H9 (cell line): ENCODE measurements around the gene TBRG1. TPM values are rescaled to one million over a fixed set of nuclear protein-coding genes. Genes with fewer than 3 reads are reported as not detected.

Experiments used
- DNase-seq: peaks from one replicate; pipeline ENCODE4 v3.0.0-alpha.2; 2017
- H2AFZ ChIP-seq: one replicate; pipeline ENCODE4 v1.6.1; 2013; ENCODE audit warnings: mild to moderate bottlenecking, low read length, control low read depth, moderate library complexity
- H2AK5ac ChIP-seq: 2 replicates; pipeline ENCODE4 v1.6.1; 2013; ENCODE audit warnings: low read length, control low read depth, mixed read lengths; ENCODE audit not compliant: insufficient read length
- H2BK120ac ChIP-seq: one replicate; pipeline ENCODE4 v1.6.1; 2013; ENCODE audit warnings: low read depth, mild to moderate bottlenecking, low read length, control low read depth, inconsistent platforms; ENCODE audit not compliant: poor library complexity, severe bottlenecking
- H2BK12ac ChIP-seq: 2 replicates; pipeline ENCODE4 v1.6.1; 2013; ENCODE audit warnings: low read length, control low read depth, mixed read lengths, low read depth; ENCODE audit not compliant: insufficient read length
- H2BK15ac ChIP-seq: 2 replicates; pipeline ENCODE4 v1.6.1; 2013; ENCODE audit warnings: low read depth, low read length, control low read depth
- H2BK20ac ChIP-seq: one replicate; pipeline ENCODE4 v1.6.1; 2013; ENCODE audit warnings: low read depth, mild to moderate bottlenecking, low read length, control low read depth, inconsistent platforms; ENCODE audit not compliant: poor library complexity, severe bottlenecking
- H2BK5ac ChIP-seq: 2 replicates; pipeline ENCODE4 v1.6.1; 2013; ENCODE audit warnings: low read length, control low read depth, mixed read lengths; ENCODE audit not compliant: insufficient read length
- H3K14ac ChIP-seq: 2 replicates; pipeline ENCODE4 v1.6.1; 2013; ENCODE audit warnings: low read length, control low read depth; ENCODE audit not compliant: insufficient read depth
- H3K18ac ChIP-seq: 2 replicates; pipeline ENCODE4 v1.6.1; 2013; ENCODE audit warnings: low read depth, mild to moderate bottlenecking, mixed read lengths, low read length, control low read depth; ENCODE audit not compliant: insufficient read length
- H3K23ac ChIP-seq: 2 replicates; pipeline ENCODE4 v1.6.1; 2013; ENCODE audit warnings: low read length, control low read depth, mixed read lengths, low read depth; ENCODE audit not compliant: insufficient read length
- H3K23me2 ChIP-seq: 2 replicates; pipeline ENCODE4 v1.6.1; 2013; ENCODE audit warnings: low read depth, mild to moderate bottlenecking, mixed read lengths, low read length, control low read depth; ENCODE audit not compliant: insufficient read length, poor library complexity, severe bottlenecking
- H3K27ac ChIP-seq: 2 replicates; pipeline ENCODE4 v1.5.1; 2013; ENCODE audit warnings: low read length, control low read depth, mixed read lengths, low read depth; ENCODE audit not compliant: insufficient read length
- H3K27me3 ChIP-seq: 2 replicates; pipeline ENCODE4 v1.6.1; 2013; ENCODE audit warnings: low read length, control low read depth, inconsistent platforms; ENCODE audit not compliant: insufficient read depth
- H3K4ac ChIP-seq: 2 replicates; pipeline ENCODE4 v1.6.1; 2013; ENCODE audit warnings: low read depth, mild to moderate bottlenecking, control low read depth, inconsistent platforms, low read length, moderate library complexity
- H3K4me1 ChIP-seq: 2 replicates; pipeline ENCODE4 v1.6.1; 2013; ENCODE audit warnings: low read length, control low read depth, inconsistent platforms; ENCODE audit not compliant: insufficient read depth
- H3K4me2 ChIP-seq: 2 replicates; pipeline ENCODE4 v1.6.1; 2013; ENCODE audit warnings: low read length, control low read depth, mixed read lengths; ENCODE audit not compliant: insufficient read length, insufficient read depth
- H3K56ac ChIP-seq: 2 replicates; pipeline ENCODE4 v1.6.1; 2013; ENCODE audit warnings: low read depth, mild to moderate bottlenecking, mixed read lengths, low read length, control low read depth; ENCODE audit not compliant: insufficient read length
- H3K79me1 ChIP-seq: 2 replicates; pipeline ENCODE4 v1.6.1; 2013; ENCODE audit warnings: low read depth, mild to moderate bottlenecking, moderate library complexity, low read length, control low read depth, inconsistent platforms; ENCODE audit not compliant: insufficient read depth, poor library complexity, severe bottlenecking
- H3K79me2 ChIP-seq: 2 replicates; pipeline ENCODE4 v1.6.1; 2013; ENCODE audit warnings: low read length, control low read depth, inconsistent platforms; ENCODE audit not compliant: insufficient read depth
- H3K9ac ChIP-seq: 2 replicates; pipeline ENCODE4 v1.6.1; 2013; ENCODE audit warnings: low read length, control low read depth, mixed read lengths; ENCODE audit not compliant: insufficient read length; ENCODE audit errors: extremely low read depth
- H3K9me3 ChIP-seq: one replicate; pipeline ENCODE4 v1.6.1; 2013; ENCODE audit warnings: low read depth, low read length, inconsistent platforms; ENCODE audit not compliant: control insufficient read depth
- H3T11ph ChIP-seq: one replicate; pipeline ENCODE4 v1.6.1; 2013; ENCODE audit warnings: mild to moderate bottlenecking, low read length, control low read depth, inconsistent platforms
- H4K20me1 ChIP-seq: one replicate; pipeline ENCODE4 v1.6.1; 2013; ENCODE audit not compliant: control insufficient read depth, insufficient read length, insufficient read depth
- H4K5ac ChIP-seq: 2 replicates; pipeline ENCODE4 v1.6.1; 2013; ENCODE audit warnings: low read depth, mild to moderate bottlenecking, mixed read lengths, low read length, control low read depth; ENCODE audit not compliant: insufficient read length
- H4K8ac ChIP-seq: replicated peaks from 2 replicates; pipeline ENCODE4 v1.6.1; 2013; ENCODE audit warnings: low read length, control low read depth, mixed read lengths, low read depth; ENCODE audit not compliant: insufficient read length
- H4K91ac ChIP-seq: 2 replicates; pipeline ENCODE4 v1.6.1; 2013; ENCODE audit warnings: low read depth, mild to moderate bottlenecking, moderate library complexity, mixed read lengths, low read length, control low read depth; ENCODE audit not compliant: insufficient read length
- H3K27ac Mint-ChIP-seq, 3 experiments: 2 replicates in 2 of 3; 3 replicates in 1 of 3; pipeline ENCODE4 v1.8.0; 2020 to 2021; ENCODE audit warnings: mixed read lengths in 3 of 3, mild to moderate bottlenecking in 1 of 3, moderate library complexity in 1 of 3
- H3K27me3 Mint-ChIP-seq: 2 replicates; pipeline ENCODE4 v1.8.0; 2021; ENCODE audit warnings: low read depth, mild to moderate bottlenecking, moderate library complexity, mixed read lengths
- H3K36me3 Mint-ChIP-seq, 3 experiments: 2 replicates in 2 of 3; 3 replicates in 1 of 3; pipeline ENCODE4 v1.8.0; 2020 to 2021; ENCODE audit warnings: low read depth in 3 of 3, mixed read lengths in 3 of 3; ENCODE audit not compliant: insufficient read depth in 1 of 3
- H3K4me1 Mint-ChIP-seq, 2 experiments: 2 replicates each; pipeline ENCODE4 v1.8.0; 2020; ENCODE audit warnings: mixed read lengths in 2 of 2
- H3K4me3 Mint-ChIP-seq, 2 experiments: 2 replicates in 1 of 2; 3 replicates in 1 of 2; pipeline ENCODE4 v1.8.0; 2020 to 2021; ENCODE audit warnings: mild to moderate bottlenecking in 2 of 2, mixed read lengths in 2 of 2, moderate library complexity in 1 of 2
- H3K9me3 Mint-ChIP-seq, 2 experiments: 2 replicates in 1 of 2; 3 replicates in 1 of 2; pipeline ENCODE4 v1.8.0; 2020; ENCODE audit warnings: mild to moderate bottlenecking in 2 of 2, mixed read lengths in 2 of 2, moderate library complexity in 1 of 2
- CTCF ChIP-seq: fragments of 200-600 bp; sonication (generic); conservative IDR thresholded peaks from 3 replicates; pipeline ENCODE4 v1.8.0; 2021; ENCODE audit warnings: antibody characterized with exemption, mild to moderate bottlenecking
- WGBS: extraction: QIAGEN DNeasy Blood & Tissue Kit; methylation state at CpG from one replicate; pipeline ENCODE4 v1.1.7; 2013; ENCODE audit warnings: missing lambda C conversion rate, low lambda C conversion rate, mixed read lengths; ENCODE audit not compliant: insufficient read length; ENCODE audit errors: extremely low coverage; 5-methylcytosine and 5-hydroxymethylcytosine counted together
- total RNA-seq: library from RNA; stranded (reverse); gene quantifications from 2 replicates; pipeline ENCODE4 v1.2.1, GENCODE V29; 2021

TBRG1 gene
- total RNA-seq, 1 experiment from 2014 or later: 23.9 TPM

- H2AK5ac ChIP-seq: no peak overlapping the region
- H4K8ac ChIP-seq: no peak overlapping the region
- Mint-ChIP-seq H3K36me3 (peaks cover 27 to 64% (median 63%) of the 10 kb centered on the region in 3 experiments; a peak in 6 of 7 replicates), H3K4me1 (peaks cover 8% of the 10 kb centered on the region in 2 experiments), H3K27ac (no peak overlapping the region), H3K27me3 (no peaks in the 10 kb centered on the region), H3K9me3 (no peaks in the 10 kb centered on the region), H3K4me3 (no peak overlapping the region)
- no peak overlapping the region for H4K5ac ChIP-seq
- H2BK120ac ChIP-seq: no peak overlapping the region
- no peak overlapping the region for H2BK5ac ChIP-seq
- no peak overlapping the region for H4K91ac ChIP-seq
- no peak overlapping the region for H2BK20ac ChIP-seq
- no peaks in the 10 kb centered on the region; the same call in 1 of the 2 replicates for H3K79me2 ChIP-seq
- H3K27me3 ChIP-seq: no peaks in the 10 kb centered on the region
- no peak overlapping the region for H3K9ac ChIP-seq
- H3K14ac ChIP-seq: no peak overlapping the region
- H3K56ac ChIP-seq: no peak overlapping the region
- H3K79me1 ChIP-seq: peaks cover 3% of the 10 kb centered on the region
- WGBS: no CpG with 5 or more reads among the region's 5 CpGs
- H3K23ac ChIP-seq: no peak overlapping the region
- no peak overlapping the region for H3K4ac ChIP-seq
- no peak overlapping the region for H3K4me2 ChIP-seq
- H2AFZ ChIP-seq: no peak overlapping the region
- H2BK15ac ChIP-seq: no peak overlapping the region
- H2BK12ac ChIP-seq: no peak overlapping the region
- H4K20me1 ChIP-seq: no peaks in the 10 kb centered on the region
- H3K9me3 ChIP-seq: no peaks in the 10 kb centered on the region
- H3K23me2 ChIP-seq: no peaks in the 10 kb centered on the region
- no peak overlapping the region for H3K18ac ChIP-seq
- no peak for TF ChIP-seq CTCF
- no peak for DNase-seq
- no peaks in the 10 kb centered on the region for H3K4me1 ChIP-seq
- H3T11ph ChIP-seq: no peak overlapping the region
- H3K27ac ChIP-seq: no peak overlapping the region
These were observed 4.9 kb downstream of the TBRG1 start for GRCh38 chr11:124627546-124627945.
